ENCODE results near the gene DACT2.

GRCh38 chr6:168348186-168348585, 28.6 kb upstream of the DACT2 start:
- TF ChIP-seq CTCF (conservative IDR thresholded peaks at IDR 0.05) = no peak
- no peak for TF ChIP-seq ZFX (IDR thresholded peaks at IDR 0.05)

All from C4-2B (cell line).